Measurements from ENCODE around the gene CFC1. TPM values are rescaled to one million over a fixed set of nuclear protein-coding genes. Genes with fewer than 3 reads are reported as not detected.
"Not testable (repeated sequence)": the region's sequence is repeated elsewhere in the genome, so short reads cannot be mapped to it uniquely, and the experiment has no call there.

The CFC1 gene
- total RNA-seq (under 1 TPM in 1 of 7 donors, not detected in 6; 0.34 TPM), polyA plus RNA-seq (under 1 TPM in 1 of 2 donors, not detected in 1; 0.07 TPM)
- long read RNA-seq, donor 1, result 0 reads
- long read RNA-seq, donor 2, result 0 reads
- long read RNA-seq, donor 3, result 0 reads

DNA sequence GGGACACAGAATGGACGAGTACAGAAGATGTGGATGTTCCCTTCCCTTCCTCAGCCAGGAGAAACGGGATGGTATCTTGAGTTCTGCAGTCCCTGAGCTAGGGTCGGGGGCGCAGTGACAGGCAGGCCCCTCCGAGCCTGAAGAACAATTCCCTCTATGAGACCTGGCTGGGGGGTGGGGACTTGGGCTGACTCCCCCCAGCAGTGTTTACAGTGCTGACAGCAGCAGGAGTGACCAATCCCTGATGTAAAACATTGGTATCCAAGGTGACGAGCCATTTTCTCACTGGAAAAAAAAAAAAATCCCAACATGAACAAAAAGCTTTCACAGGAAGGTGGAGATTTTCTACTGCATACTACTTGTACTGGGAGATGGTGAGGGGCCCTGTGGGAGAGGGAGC is at the start of gene CFC1:
Gene CFC1, minus strand, starts transcription at position 183 of the 400 bp plus-strand sequence. CDS start 288 bp downstream, outside the sequence.
- H3K9me3 ChIP-seq; H3K36me3 ChIP-seq; H3K27me3 ChIP-seq; intact Hi-C loops (cut with DNase I); H3K27ac ChIP-seq; H3K4me3 ChIP-seq; DNase-seq; H3K4me1 ChIP-seq (ENCODE audit: insufficient read depth): not testable (repeated sequence)
- WGBS, 3 donors, result no CpG with 5 or more reads among the region's 6 CpGs

- not testable (repeated sequence) for H3K9me3 ChIP-seq
Observed at GRCh38 chr2:130641688-130642087, 42.3 kb upstream of the CFC1 start.

DNA sequence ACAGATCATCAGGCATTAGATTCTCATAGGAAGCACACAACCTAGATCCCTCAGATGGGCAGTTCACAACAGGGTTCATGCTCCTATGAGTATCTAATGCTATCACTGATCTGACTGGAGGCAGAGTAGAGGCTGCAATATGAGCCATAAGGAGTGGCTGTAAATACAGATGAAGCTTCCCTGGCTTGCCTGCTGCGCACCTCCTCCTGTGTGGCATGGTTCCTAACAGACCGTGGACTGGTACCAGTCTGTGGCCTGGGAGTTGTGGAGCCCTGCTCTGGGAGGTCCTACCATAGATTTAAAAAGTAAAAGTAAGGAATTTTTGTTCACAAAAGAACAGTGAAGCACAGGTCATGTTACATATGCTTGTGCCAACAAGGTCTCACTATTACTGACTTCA is 39.6 kb upstream of the CFC1 start:
- H3K36me3 ChIP-seq; intact Hi-C loops (cut with DNase I); H3K27me3 ChIP-seq; H3K9me3 ChIP-seq; H3K4me3 ChIP-seq; H3K27ac ChIP-seq; DNase-seq; H3K4me1 ChIP-seq (ENCODE audit: insufficient read depth): not testable (repeated sequence)
- WGBS, 3 donors, result 62 to 75% (median 75%) methylated on average over 2 of the region's 2 CpGs

More at GRCh38 chr2:130641688-130642087, 42.3 kb upstream of the CFC1 start:
- intact Hi-C loops (cut with DNase I); H3K4me3 ChIP-seq; H3K27ac ChIP-seq; H3K4me1 ChIP-seq (ENCODE audit: insufficient read depth); H3K36me3 ChIP-seq; H3K27me3 ChIP-seq; DNase-seq: not testable (repeated sequence)
- WGBS, 3 donors, result 44 to 47% (median 44%) methylated on average over 4 of the region's 4 CpGs

GRCh38 chr2:130628784-130629475 is 29.6 kb upstream of the CFC1 start:
- H3K27me3 ChIP-seq; H3K4me1 ChIP-seq (ENCODE audit: insufficient read depth); H3K36me3 ChIP-seq; H3K4me3 ChIP-seq; H3K9me3 ChIP-seq; intact Hi-C loops (cut with DNase I); DNase-seq; H3K27ac ChIP-seq: not testable (repeated sequence)
- WGBS, 3 donors, result 82 to 88% (median 86%) methylated on average over 9 of the region's 10 CpGs

DNA sequence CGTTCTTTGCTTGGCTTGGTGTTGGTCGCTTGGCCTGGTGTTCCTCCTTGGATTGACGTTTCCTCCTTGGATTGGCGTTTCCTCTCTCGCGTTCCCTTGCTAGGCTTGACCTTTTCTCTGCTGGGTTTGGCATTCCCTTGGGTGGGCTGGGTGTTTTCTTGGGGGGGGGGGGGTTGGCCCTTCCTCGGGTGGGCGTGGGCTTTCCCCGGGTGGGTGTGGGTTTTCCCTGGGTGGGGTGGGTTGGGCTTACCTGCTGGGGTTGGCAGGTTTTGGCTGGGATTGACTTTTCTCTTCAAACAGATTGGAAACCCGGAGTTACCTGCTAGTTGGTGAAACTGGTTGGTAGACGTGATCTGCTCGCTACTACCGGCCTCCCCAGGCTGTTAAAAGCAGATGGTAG is 11.8 kb upstream of the CFC1 start, which contains the start of gene POTEJ:
Gene POTEJ, plus strand, starts transcription at position 301 of the 400 bp plus-strand sequence. Its CDS starts 93 bp downstream, at position 394.
- 90% methylated on average over 3 of the region's 13 CpGs; no CpG with 5 or more reads in 2 of the 3 donors for WGBS, 3 donors
- intact Hi-C loops (cut with DNase I); H3K27ac ChIP-seq; H3K4me1 ChIP-seq (ENCODE audit: insufficient read depth); H3K9me3 ChIP-seq; DNase-seq; H3K36me3 ChIP-seq; H3K27me3 ChIP-seq; H3K4me3 ChIP-seq: not testable (repeated sequence)

- H3K27me3 ChIP-seq; H3K4me3 ChIP-seq; H3K9me3 ChIP-seq; H3K4me1 ChIP-seq (ENCODE audit: insufficient read depth); DNase-seq; H3K27ac ChIP-seq; intact Hi-C loops (cut with DNase I); H3K36me3 ChIP-seq: not testable (repeated sequence)
- WGBS, 3 donors, result 92 to 95% (median 94%) methylated on average over 13 of the region's 15 CpGs
Observed at GRCh38 chr2:130610486-130610885, 11.1 kb upstream of the CFC1 start.

DNA sequence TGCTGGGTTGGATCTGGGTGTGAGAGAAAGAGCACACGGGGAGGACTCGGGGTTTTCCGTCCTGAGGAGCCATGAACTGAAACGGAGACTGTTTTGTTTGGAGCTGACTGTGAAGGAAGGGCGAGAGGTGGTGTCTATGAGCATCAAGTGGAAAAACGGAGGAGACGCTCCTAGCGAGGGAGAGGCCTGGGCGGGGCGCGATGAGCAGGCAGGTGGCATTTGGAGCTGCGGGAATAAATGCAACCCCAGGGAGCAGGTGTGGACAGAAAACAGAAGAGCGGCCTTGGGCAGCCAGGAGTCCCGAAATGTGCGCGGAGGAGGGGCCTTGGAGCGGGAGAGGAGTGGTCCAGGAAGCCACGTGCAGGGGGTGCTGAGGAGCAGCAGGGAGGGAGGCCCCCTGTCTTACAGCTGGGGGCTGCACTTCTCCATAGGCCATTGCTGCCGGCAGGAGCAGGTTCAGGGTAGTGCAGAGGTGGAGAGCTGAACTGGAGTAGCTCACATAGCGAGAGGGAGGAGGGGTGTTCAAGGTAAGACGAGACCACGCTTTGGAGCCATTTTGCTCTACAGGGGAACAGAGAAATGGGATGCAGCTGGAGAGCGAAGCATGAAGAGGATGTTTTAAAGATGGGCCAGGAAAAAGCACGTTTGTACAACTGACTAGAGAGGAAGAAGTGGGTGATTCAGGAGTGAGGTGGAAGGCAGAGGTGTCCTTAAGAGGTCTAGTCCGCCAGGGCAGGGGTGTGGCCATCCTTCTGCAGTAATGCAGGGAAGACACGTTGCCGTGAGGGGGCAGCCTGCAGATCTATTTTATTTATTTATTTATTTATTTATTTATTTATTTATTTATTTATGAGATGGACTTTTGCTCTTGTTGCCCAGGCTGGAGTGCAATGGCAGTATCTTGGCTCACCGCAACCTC is 9.9 kb upstream of the CFC1 start:
- H3K4me3 ChIP-seq; H3K27me3 ChIP-seq; H3K4me1 ChIP-seq (ENCODE audit: insufficient read depth); H3K36me3 ChIP-seq; intact Hi-C loops (cut with DNase I); DNase-seq; H3K27ac ChIP-seq; H3K9me3 ChIP-seq: not testable (repeated sequence)
- 38 to 60% (median 39%) methylated on average over 5 to 8 of the region's 28 CpGs for WGBS, 3 donors

DNA sequence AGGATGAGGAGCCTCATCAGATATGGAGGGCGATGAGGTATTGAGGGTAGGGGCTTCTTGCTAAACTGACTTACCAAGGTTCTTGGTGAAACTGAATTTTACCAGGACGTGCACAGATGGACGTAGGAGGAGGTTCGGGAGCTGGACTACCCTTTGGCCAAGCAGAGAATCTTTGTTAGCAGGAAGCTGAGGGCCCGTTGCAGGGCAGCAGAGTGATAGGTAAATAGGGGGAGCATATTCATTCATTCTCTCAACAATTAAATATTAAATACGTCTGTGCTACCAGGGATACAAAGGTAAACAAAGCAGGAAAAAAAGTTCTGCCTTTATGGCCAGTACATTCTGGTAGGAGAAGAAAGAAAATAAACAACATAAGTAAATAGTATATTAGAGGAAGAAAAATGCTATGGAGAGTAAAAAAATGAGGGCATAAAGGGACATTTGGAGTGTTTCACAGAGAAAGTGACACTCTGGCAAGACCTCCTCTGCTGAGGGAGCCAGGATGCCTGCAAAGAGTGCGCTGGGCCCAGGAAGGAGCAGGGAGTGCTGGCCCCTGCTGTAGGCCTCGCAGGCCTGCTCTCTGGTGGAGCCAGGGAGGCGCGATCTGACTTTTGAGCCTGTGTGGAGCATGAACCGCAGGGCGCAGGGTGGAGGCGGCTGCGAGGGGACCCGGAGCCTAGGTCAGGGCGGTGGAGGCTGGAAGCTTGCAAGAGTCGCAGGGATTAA is 9.1 kb upstream of the CFC1 start:
- 95% methylated on average over 4 of the region's 17 CpGs; no CpG with 5 or more reads in 2 of the 3 donors for WGBS, 3 donors
- H3K9me3 ChIP-seq; intact Hi-C loops (cut with DNase I): not testable (repeated sequence)

DNA sequence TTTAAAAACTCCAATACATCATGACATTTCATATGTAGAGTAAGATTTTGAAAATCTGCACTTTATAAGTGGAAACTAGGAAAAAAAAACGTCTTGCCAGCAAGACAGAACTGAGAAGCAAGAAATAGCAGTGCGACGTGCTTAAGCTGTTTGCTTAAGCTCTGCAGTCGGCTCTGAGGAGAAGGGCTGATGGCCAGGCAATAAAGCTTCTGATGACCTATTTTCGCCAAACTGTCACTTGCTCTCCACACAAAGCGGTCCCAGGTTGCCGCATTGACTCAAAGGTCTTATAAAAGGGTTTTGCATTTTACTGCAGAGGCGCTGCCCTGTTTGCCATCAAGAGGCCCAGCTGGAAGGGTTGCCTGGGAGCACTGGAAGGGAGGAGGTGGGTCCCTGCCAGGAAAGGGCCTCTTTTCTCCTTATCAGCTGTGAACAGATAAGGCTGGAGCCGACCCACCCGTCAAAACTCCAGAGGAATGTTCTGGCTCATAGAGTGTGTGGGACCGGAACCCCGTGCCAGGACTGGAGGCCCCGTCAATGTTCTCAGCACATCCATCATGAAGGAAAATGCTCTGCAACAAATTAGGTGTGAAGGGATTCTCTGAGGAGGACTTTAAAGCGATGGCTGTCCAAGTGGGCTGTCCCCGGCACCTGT is 2.4 kb upstream of the CFC1 start:
- H3K9me3 ChIP-seq; DNase-seq; H3K27ac ChIP-seq; H3K4me3 ChIP-seq; intact Hi-C loops (cut with DNase I); H3K36me3 ChIP-seq; H3K27me3 ChIP-seq; H3K4me1 ChIP-seq (ENCODE audit: insufficient read depth): not testable (repeated sequence)
- 20 to 33% (median 27%) methylated on average over 5 to 6 of the region's 15 CpGs for WGBS, 3 donors

More for the DNA sequence above, 9.1 kb upstream of the CFC1 start:
- H3K27ac ChIP-seq; H3K4me1 ChIP-seq (ENCODE audit: insufficient read depth); H3K36me3 ChIP-seq; H3K4me3 ChIP-seq; DNase-seq; H3K27me3 ChIP-seq: not testable (repeated sequence)

- H3K27me3 ChIP-seq; intact Hi-C loops (cut with DNase I); H3K27ac ChIP-seq; H3K4me3 ChIP-seq; H3K36me3 ChIP-seq; H3K9me3 ChIP-seq; H3K4me1 ChIP-seq (ENCODE audit: insufficient read depth); DNase-seq: not testable (repeated sequence)
- WGBS, 3 donors, result 82 to 96% (median 89%) methylated on average over 8 to 9 of the region's 9 CpGs
Observed at GRCh38 chr2:130599926-130600325, 551 bp upstream of the CFC1 start.

- H3K9me3 ChIP-seq; DNase-seq; H3K4me3 ChIP-seq; H3K4me1 ChIP-seq (ENCODE audit: insufficient read depth); intact Hi-C loops (cut with DNase I); H3K27me3 ChIP-seq; H3K27ac ChIP-seq; H3K36me3 ChIP-seq: not testable (repeated sequence)
- WGBS, 3 donors, result 64 to 72% (median 67%) methylated on average over 11 to 13 of the region's 15 CpGs
Observed at GRCh38 chr2:130598463-130598862, 912 bp downstream of the CFC1 start.

Data from ovary (tissue), 10 donors.